Hepatocyte (in vitro differentiated cells): ENCODE data around the gene BRINP3. TPM values are rescaled to one million over a fixed set of nuclear protein-coding genes. Genes with fewer than 3 reads are reported as not detected.
"Not testable (repeated sequence)": the region's sequence is repeated elsewhere in the genome, so short reads cannot be mapped to it uniquely, and the experiment has no call there.

Experiments used
- DNase-seq: peaks from one replicate; pipeline ENCODE4 v3.0.0-alpha.2; 2016; ENCODE audit warnings: low spot score
- H2AFZ ChIP-seq: fragments of 200-600 bp; sonication (generic); 2 replicates; pipeline ENCODE4 v1.6.0; 2016; ENCODE audit warnings: antibody characterized with exemption, mild to moderate bottlenecking
- H3K27ac ChIP-seq: fragments of 200-600 bp; sonication (generic); 2 replicates; pipeline ENCODE4 v1.5.1; 2016; ENCODE audit warnings: mild to moderate bottlenecking
- H3K27me3 ChIP-seq: fragments of 200-600 bp; sonication (generic); 2 replicates; pipeline ENCODE4 v1.6.1; 2016
- H3K36me3 ChIP-seq: fragments of 200-600 bp; sonication (generic); replicated peaks from 2 replicates; pipeline ENCODE4 v1.5.1; 2016; ENCODE audit warnings: low read depth; ENCODE audit not compliant: insufficient read depth
- H3K4me1 ChIP-seq: fragments of 200-600 bp; sonication (generic); 2 replicates; pipeline ENCODE4 v1.5.1; 2016; ENCODE audit warnings: mild to moderate bottlenecking, moderate library complexity; ENCODE audit not compliant: insufficient read depth
- H3K4me2 ChIP-seq: fragments of 200-600 bp; sonication (generic); 2 replicates; pipeline ENCODE4 v1.6.0; 2016
- H3K4me3 ChIP-seq: fragments of 200-600 bp; sonication (generic); 2 replicates; pipeline ENCODE4 v1.5.1; 2016; ENCODE audit warnings: mild to moderate bottlenecking
- H3K79me2 ChIP-seq: fragments of 200-600 bp; sonication (generic); 2 replicates; pipeline ENCODE4 v1.6.0; 2017; ENCODE audit warnings: mild to moderate bottlenecking
- H3K9me2 ChIP-seq: fragments of 200-600 bp; sonication (generic); replicated peaks from 2 replicates; pipeline ENCODE4 v1.6.0; 2017; ENCODE audit warnings: mild to moderate bottlenecking; ENCODE audit not compliant: insufficient read depth
- H3K9me3 ChIP-seq: fragments of 200-600 bp; sonication (generic); 2 replicates; pipeline ENCODE4 v1.5.1; 2016; ENCODE audit warnings: low read depth, mild to moderate bottlenecking
- H4K20me1 ChIP-seq: fragments of 200-600 bp; sonication (generic); 2 replicates; pipeline ENCODE4 v1.6.0; 2016; ENCODE audit warnings: mild to moderate bottlenecking; ENCODE audit not compliant: insufficient read depth, poor library complexity, severe bottlenecking
- EZH2 ChIP-seq: fragments of 200-600 bp; sonication (generic); IDR thresholded peaks from 2 replicates; pipeline ENCODE4 v1.6.1; 2016; ENCODE audit warnings: antibody characterized with exemption, mild to moderate bottlenecking, borderline replicate concordance
- EZH2phosphoT487 ChIP-seq: fragments of 200-600 bp; sonication (generic); IDR thresholded peaks from one replicate; pipeline ENCODE4 v1.6.1; 2018; ENCODE audit warnings: antibody characterized with exemption, mild to moderate bottlenecking, low read depth, moderate library complexity; ENCODE audit not compliant: unreplicated experiment, severe bottlenecking
- WGBS: methylation state at CpG from one replicate; pipeline ENCODE4 v1.1.6; 2016; ENCODE audit warnings: low lambda C conversion rate; ENCODE audit errors: missing lambda C conversion rate; 5-methylcytosine and 5-hydroxymethylcytosine counted together
- polyA plus RNA-seq: library from polyadenylated mRNA; unstranded; fragments of >200 nt; fragmentation: Nextera tagmentation; extraction: Ambion mirVana; gene quantifications from 2 replicates; pipeline ENCODE4 v1.2.1, GENCODE V29; 2016
- total RNA-seq: library from RNA; depleted of rRNA; stranded (reverse); fragments of >200 nt; gene quantifications from 2 replicates; pipeline ENCODE4 v1.2.3, GENCODE V29; 2014
- TF ChIP-seq, protein P1 (sequence below): fragments of 200-600 bp; sonication (generic); IDR thresholded peaks from 2 replicates; pipeline ENCODE4 v1.5.1; 2016; ENCODE audit warnings: antibody characterized with exemption, mild to moderate bottlenecking; ENCODE audit not compliant: poor library complexity

Gene BRINP3
- total and polyA plus RNA-seq, 2 experiments from 2014 or later, result 15.3 to 37.9 TPM

DNA sequence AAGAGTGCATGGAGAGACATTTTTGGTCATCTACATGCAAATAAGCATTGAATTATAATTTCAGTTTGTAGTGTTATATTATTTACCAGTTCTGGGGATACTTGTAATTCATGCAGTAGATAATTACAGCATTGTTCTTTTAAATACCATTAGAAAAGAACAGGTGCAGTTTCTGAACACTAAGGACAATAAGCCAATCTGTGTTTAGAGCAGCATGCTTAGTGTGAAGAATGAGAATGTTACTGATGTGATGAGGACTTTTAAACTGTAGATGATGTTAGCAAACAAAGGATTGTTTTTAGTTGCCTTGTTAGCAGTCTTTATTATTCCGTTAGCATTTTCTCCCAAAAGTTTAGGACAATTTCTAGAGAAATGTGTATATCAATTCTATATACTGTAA is 348.3 kb downstream of the BRINP3 start:
- WGBS, result 86% methylated on average over 1 of the region's 1 CpG
- no peaks in the 10 kb centered on the region for H4K20me1 ChIP-seq
- no peaks in the 10 kb centered on the region for H3K9me3 ChIP-seq
- H3K4me3 ChIP-seq, result no peak overlapping the region
- no peak for DNase-seq
- H3K4me2 ChIP-seq, result no peak overlapping the region
- no peak overlapping the region for H2AFZ ChIP-seq
- no peaks in the 10 kb centered on the region for H3K27me3 ChIP-seq
- H3K79me2 ChIP-seq, result no peaks in the 10 kb centered on the region
- H3K36me3 ChIP-seq, result no peaks in the 10 kb centered on the region
- no peaks in the 10 kb centered on the region for H3K9me2 ChIP-seq
- H3K27ac ChIP-seq, result no peak overlapping the region
- TF ChIP-seq, protein P1, sequence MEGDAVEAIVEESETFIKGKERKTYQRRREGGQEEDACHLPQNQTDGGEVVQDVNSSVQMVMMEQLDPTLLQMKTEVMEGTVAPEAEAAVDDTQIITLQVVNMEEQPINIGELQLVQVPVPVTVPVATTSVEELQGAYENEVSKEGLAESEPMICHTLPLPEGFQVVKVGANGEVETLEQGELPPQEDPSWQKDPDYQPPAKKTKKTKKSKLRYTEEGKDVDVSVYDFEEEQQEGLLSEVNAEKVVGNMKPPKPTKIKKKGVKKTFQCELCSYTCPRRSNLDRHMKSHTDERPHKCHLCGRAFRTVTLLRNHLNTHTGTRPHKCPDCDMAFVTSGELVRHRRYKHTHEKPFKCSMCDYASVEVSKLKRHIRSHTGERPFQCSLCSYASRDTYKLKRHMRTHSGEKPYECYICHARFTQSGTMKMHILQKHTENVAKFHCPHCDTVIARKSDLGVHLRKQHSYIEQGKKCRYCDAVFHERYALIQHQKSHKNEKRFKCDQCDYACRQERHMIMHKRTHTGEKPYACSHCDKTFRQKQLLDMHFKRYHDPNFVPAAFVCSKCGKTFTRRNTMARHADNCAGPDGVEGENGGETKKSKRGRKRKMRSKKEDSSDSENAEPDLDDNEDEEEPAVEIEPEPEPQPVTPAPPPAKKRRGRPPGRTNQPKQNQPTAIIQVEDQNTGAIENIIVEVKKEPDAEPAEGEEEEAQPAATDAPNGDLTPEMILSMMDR, result no peak
- TF ChIP-seq EZH2phosphoT487, result no peak
- TF ChIP-seq EZH2, result no peak
- no peaks in the 10 kb centered on the region for H3K4me1 ChIP-seq

DNA sequence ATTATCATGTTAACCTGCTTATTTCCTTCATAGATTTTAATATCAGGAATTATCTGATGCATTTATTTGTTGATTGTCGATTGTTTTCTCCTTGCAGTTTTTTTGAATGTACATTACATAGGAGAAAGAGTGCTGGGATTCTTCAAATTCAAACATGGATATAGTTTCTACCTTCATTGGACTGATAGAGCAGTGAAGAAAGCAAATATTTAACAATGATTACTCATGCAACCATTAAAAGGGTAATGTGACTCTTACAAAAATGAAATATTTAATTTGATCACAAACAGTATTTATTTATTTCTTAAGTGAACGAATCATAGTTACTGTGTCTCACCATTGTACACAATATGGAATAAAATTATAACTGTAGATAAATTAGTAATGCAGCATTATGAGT is 350.9 kb downstream of the BRINP3 start:
- no peaks in the 10 kb centered on the region for H3K9me3 ChIP-seq
- H3K4me3 ChIP-seq, result no peak overlapping the region
- no peak overlapping the region for H3K4me2 ChIP-seq
- no peak overlapping the region for H3K27ac ChIP-seq
- no peak for DNase-seq
- 71% methylated on average over 2 of the region's 2 CpGs for WGBS
- TF ChIP-seq, protein P1, result no peak
- no peak for TF ChIP-seq EZH2phosphoT487
- TF ChIP-seq EZH2, result no peak
- no peaks in the 10 kb centered on the region for H3K27me3 ChIP-seq
- H3K9me2 ChIP-seq, result no peaks in the 10 kb centered on the region
- H3K79me2 ChIP-seq, result no peaks in the 10 kb centered on the region
- no peak overlapping the region for H2AFZ ChIP-seq
- H3K4me1 ChIP-seq, result no peaks in the 10 kb centered on the region
- no peaks in the 10 kb centered on the region for H4K20me1 ChIP-seq
- no peaks in the 10 kb centered on the region for H3K36me3 ChIP-seq

DNA sequence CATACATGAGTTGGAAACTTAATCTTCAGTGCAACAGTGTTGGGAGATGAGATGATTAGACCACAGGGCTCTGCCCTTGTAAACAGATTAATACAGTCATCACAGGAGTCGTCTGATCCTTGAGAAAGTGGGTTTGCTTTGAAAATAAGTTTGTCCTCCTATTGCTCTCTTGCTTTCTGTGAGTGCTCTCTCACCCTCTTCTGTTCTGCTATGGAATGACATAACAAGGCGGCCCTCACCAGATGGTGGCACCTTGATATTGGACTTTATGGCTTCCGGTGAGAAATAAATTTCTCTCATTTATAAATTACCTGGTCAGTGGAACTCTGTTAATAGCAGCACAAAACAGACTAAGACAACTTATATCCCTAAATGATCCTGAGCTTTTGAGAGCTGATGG is 353.6 kb downstream of the BRINP3 start:
- no peak overlapping the region for H3K4me2 ChIP-seq
- H3K27ac ChIP-seq, result no peak overlapping the region
- no peak for TF ChIP-seq EZH2phosphoT487
- no peak for TF ChIP-seq EZH2
- TF ChIP-seq, protein P1, result no peak
- no peaks in the 10 kb centered on the region for H3K36me3 ChIP-seq
- 60% methylated on average over 3 of the region's 3 CpGs for WGBS
- H3K4me3 ChIP-seq, result no peak overlapping the region
- H3K27me3 ChIP-seq, result no peaks in the 10 kb centered on the region
- no peaks in the 10 kb centered on the region for H3K79me2 ChIP-seq
- H3K4me1 ChIP-seq, result no peaks in the 10 kb centered on the region
- H3K9me2 ChIP-seq, result no peaks in the 10 kb centered on the region
- no peaks in the 10 kb centered on the region for H3K9me3 ChIP-seq
- no peak overlapping the region for H2AFZ ChIP-seq
- no peaks in the 10 kb centered on the region for H4K20me1 ChIP-seq
- no peak for DNase-seq

DNA sequence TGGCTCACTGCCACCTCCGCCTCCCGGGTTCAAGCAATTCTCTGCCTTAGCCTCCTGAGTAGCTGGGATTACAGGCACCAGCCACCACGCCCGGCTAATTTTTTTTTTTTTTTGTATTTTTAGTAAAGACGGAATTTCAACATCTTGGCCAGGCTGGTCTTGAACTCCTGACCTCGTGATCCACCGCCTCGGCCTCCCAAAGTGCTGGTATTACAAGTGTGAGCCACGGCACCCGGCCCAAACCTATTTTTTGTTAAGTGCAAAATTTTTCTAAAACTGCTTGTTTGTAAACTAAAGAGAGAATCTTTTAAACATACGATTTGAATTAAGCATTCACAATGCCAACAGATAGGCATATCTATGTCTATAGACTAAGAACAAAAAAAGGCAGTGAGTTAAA is 357.1 kb downstream of the BRINP3 start:
- H3K4me3 ChIP-seq, H3K9me3 ChIP-seq, DNase-seq, H3K4me1 ChIP-seq, H2AFZ ChIP-seq, H3K9me2 ChIP-seq, H3K79me2 ChIP-seq, H4K20me1 ChIP-seq, H3K27ac ChIP-seq, H3K4me2 ChIP-seq, H3K36me3 ChIP-seq, H3K27me3 ChIP-seq: not testable (repeated sequence)
- WGBS, result 88% methylated on average over 11 of the region's 11 CpGs
